SK-N-SH (cell line): Measurements from ENCODE around the gene TMEM200C.

ENCODE experiments used
- CTCF ChIP-seq: fragments of 200-600 bp; sonication (generic); IDR thresholded peaks from 2 replicates; pipeline ENCODE4 v1.6.1; 2017; ENCODE audit warnings: antibody characterized with exemption, mild to moderate bottlenecking, moderate library complexity
- EZH2phosphoT487 ChIP-seq: fragments of 200-600 bp; sonication (generic); IDR thresholded peaks from 2 replicates; pipeline ENCODE4 v1.6.1; 2017; ENCODE audit warnings: low read depth, mixed run types, mild to moderate bottlenecking, antibody characterized with exemption, moderate library complexity, borderline replicate concordance
- JUND ChIP-seq: IDR thresholded peaks from 2 replicates; pipeline ENCODE4 v1.4.0; 2012
- MAX ChIP-seq: IDR thresholded peaks from 2 replicates; pipeline ENCODE4 v1.4.0; 2012; ENCODE audit warnings: low read depth
- MXI1 ChIP-seq: IDR thresholded peaks from 2 replicates; pipeline ENCODE4 v1.6.1; 2012; ENCODE audit warnings: mild to moderate bottlenecking, low read depth, low read length, improper control_type of control experiment
- NFIC ChIP-seq: IDR thresholded peaks from 2 replicates; pipeline ENCODE4 v1.4.0; 2012; ENCODE audit warnings: borderline replicate concordance
- PBX3 ChIP-seq: IDR thresholded peaks from 2 replicates; pipeline ENCODE4; 2012
- RAD21 ChIP-seq: IDR thresholded peaks from 2 replicates; pipeline ENCODE4 v1.6.1; 2012; ENCODE audit warnings: mild to moderate bottlenecking, low read length
- RXRA ChIP-seq: IDR thresholded peaks from 2 replicates; pipeline ENCODE4 v1.4.0; 2012; ENCODE audit warnings: low read depth, mild to moderate bottlenecking, borderline replicate concordance
- TAF1 ChIP-seq: IDR thresholded peaks from 2 replicates; pipeline ENCODE4 v1.6.1; 2012; ENCODE audit warnings: low read depth, mild to moderate bottlenecking, low read length, moderate library complexity, borderline replicate concordance
- ZBTB33 ChIP-seq: IDR thresholded peaks from 2 replicates; pipeline ENCODE4 v1.4.0; 2012; ENCODE audit warnings: low read depth, borderline replicate concordance

GRCh38 chr18:5840025-5840424 is 55.3 kb downstream of the TMEM200C start:
- no peak for TF ChIP-seq PBX3
- no peak for TF ChIP-seq EZH2phosphoT487
- no peak for TF ChIP-seq CTCF
- TF ChIP-seq RAD21, result no peak
- TF ChIP-seq ZBTB33, result no peak
- no peak for TF ChIP-seq MXI1
- no peak for TF ChIP-seq NFIC
- TF ChIP-seq RXRA, result no peak
- TF ChIP-seq MAX, result no peak
- no peak for TF ChIP-seq TAF1
- TF ChIP-seq JUND, result no peak
